WTC11 (cell line): ENCODE data around the gene NTN1.

Experiments used
- ATF2 ChIP-seq: sonication (generic); formaldehyde crosslinking; IDR thresholded peaks from 2 replicates; pipeline ENCODE4 v1.8.1; 2022; ENCODE audit warnings: low read depth, missing genetic modification reagents, borderline replicate concordance
- CDX4 ChIP-seq: fragments of 250-450 bp; sonication (Bioruptor Pico); IDR thresholded peaks from 2 replicates; pipeline ENCODE4 v1.9.0; 2021; ENCODE audit warnings: moderate library complexity, mild to moderate bottlenecking, inconsistent platforms, borderline replicate concordance
- CTCF ChIP-seq: fragments of 200-600 bp; IDR thresholded peaks from 2 replicates; pipeline ENCODE4 v1.8.0; 2022; ENCODE audit warnings: antibody characterized with exemption
- ELF4 ChIP-seq: sonication (generic); formaldehyde crosslinking; IDR thresholded peaks from 2 replicates; pipeline ENCODE4 v1.8.1; 2022; ENCODE audit warnings: low read depth, mild to moderate bottlenecking, moderate library complexity, missing genetic modification reagents
- ESRRA ChIP-seq: sonication (generic); formaldehyde crosslinking; IDR thresholded peaks from 2 replicates; pipeline ENCODE4 v1.8.1; 2022; ENCODE audit warnings: mild to moderate bottlenecking, missing genetic modification reagents, borderline replicate concordance
- FOXK1 ChIP-seq: sonication (generic); formaldehyde crosslinking; IDR thresholded peaks from 2 replicates; pipeline ENCODE4 v1.8.0; 2022; ENCODE audit warnings: mild to moderate bottlenecking, moderate library complexity, missing genetic modification reagents
- GABPB1 ChIP-seq: sonication (generic); formaldehyde crosslinking; IDR thresholded peaks from 2 replicates; pipeline ENCODE4 v1.8.1; 2023; ENCODE audit warnings: mild to moderate bottlenecking, missing genetic modification reagents
- HMGXB4 ChIP-seq: sonication (generic); formaldehyde crosslinking; IDR thresholded peaks from 2 replicates; pipeline ENCODE4 v1.8.1; 2023; ENCODE audit warnings: mild to moderate bottlenecking, moderate library complexity, missing genetic modification reagents
- TEAD4 ChIP-seq: sonication (generic); formaldehyde crosslinking; IDR thresholded peaks from 2 replicates; pipeline ENCODE4 v1.8.0; 2022; ENCODE audit warnings: mild to moderate bottlenecking, missing genetic modification reagents
- USF2 ChIP-seq: sonication (generic); formaldehyde crosslinking; IDR thresholded peaks from 2 replicates; pipeline ENCODE4 v1.8.1; 2023; ENCODE audit warnings: mild to moderate bottlenecking, missing genetic modification reagents, moderate library complexity
- ZBTB21 ChIP-seq: sonication (generic); formaldehyde crosslinking; IDR thresholded peaks from 2 replicates; pipeline ENCODE4 v1.8.1; 2023; ENCODE audit warnings: mild to moderate bottlenecking, missing genetic modification reagents, borderline replicate concordance
- ZNF263 ChIP-seq: sonication (generic); formaldehyde crosslinking; IDR thresholded peaks from 2 replicates; pipeline ENCODE4 v1.8.1; 2022; ENCODE audit warnings: low read depth, mild to moderate bottlenecking, moderate library complexity, missing genetic modification reagents

- TF ChIP-seq ATF2 (CRISPR knock-in tag) (no peak), TEAD4 (CRISPR knock-in tag) (no peak), CTCF (no peak), ZNF263 (no peak), FOXK1 (CRISPR knock-in tag) (no peak), ESRRA (CRISPR knock-in tag) (no peak), ZBTB21 (no peak), GABPB1 (CRISPR knock-in tag) (no peak), USF2 (CRISPR knock-in tag) (no peak), CDX4 (CRISPR knock-in tag) (no peak), HMGXB4 (CRISPR knock-in tag) (no peak), ELF4 (CRISPR knock-in tag) (no peak)
These were observed 72.9 kb downstream of the NTN1 start for GRCh38 chr17:9094193-9094592.
